ENCODE data around the gene CDK4.

Gene CDK4
- 14.9 to 199 (median 32.6) reads per million in 9 experiments for total RNA-seq

DNA sequence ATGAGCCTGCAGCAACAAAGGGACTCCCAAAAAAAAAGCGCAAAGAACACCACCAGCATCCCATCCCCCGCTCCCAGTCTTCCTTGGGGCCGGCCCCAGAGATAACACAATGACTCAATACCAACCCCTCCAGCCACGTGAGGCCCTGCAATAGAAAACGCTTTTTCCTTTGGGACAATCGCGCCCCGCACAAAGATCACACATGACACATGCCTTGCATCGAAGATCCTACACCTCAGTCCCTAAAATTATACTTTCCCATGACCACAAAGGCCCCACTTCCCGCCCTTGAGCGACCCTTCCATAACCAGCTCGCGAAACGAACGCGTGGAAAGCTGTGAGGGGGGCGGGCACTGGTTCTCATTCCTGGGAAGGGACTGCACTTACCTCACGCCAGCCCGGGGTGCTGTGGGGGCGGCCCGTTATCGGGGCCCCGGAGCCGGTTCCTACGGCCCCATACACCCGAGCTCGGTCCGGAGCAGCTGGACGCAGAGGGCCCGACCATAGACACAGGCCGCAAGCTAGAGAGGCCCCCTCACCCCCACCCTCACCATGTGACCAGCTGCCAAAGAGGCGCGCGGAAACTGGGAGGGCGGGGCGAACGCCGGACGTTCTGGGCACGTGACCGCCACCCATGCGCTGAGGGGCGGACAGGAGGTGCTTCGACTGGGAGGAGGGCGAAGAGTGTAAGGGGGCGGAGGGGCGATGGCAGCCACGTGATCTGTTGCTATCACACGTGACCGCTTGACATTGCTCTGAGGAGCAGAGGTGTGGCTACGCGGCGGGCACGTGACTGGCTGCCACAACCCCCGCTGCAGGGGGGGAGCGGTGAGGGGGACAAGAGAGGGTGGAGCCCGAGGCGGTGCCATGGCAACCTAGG, at the start of gene CDK4:
CDK4 (minus strand) TSS at position 523 of the 880 bp plus-strand sequence. CDS start 593 bp downstream, outside the sequence.
- Mint-ChIP-seq H3K4me1 (ENCODE audit: low read depth in 2 of 2) (peaks cover 36 to 55% of the 10 kb centered on the region in 2 donors), H3K27me3 (no peaks in the 10 kb centered on the region), H3K27ac (peak within 1 kb of the TSS; percentile 86 to 89), H3K9me3 (no peaks in the 10 kb centered on the region), H3K36me3 (ENCODE audit: insufficient read depth) (peaks cover 41% of the 10 kb centered on the region), H3K4me3 (peak within 1 kb of the TSS; percentile 84 to 96)
- peak; percentile 79 for ATAC-seq (replicated peaks)
- peak; percentile 98 to 99 (median 99) for DNase-seq

GRCh38 chr12:57800965-57801364, 48.9 kb upstream of the CDK4 start:
- ATAC-seq (replicated peaks) (no peak), DNase-seq (no peak)
- H3K4me3 Mint-ChIP-seq = no peak overlapping the region
- H3K27ac Mint-ChIP-seq = peak overlapping the region in 1 of 2 donors; percentile 23
- H3K27me3 Mint-ChIP-seq = no peaks in the 10 kb centered on the region
- H3K9me3 Mint-ChIP-seq = no peaks in the 10 kb centered on the region
- H3K4me1 Mint-ChIP-seq (ENCODE audit: low read depth in 2 of 2) = peaks cover 0 to 5% of the 10 kb centered on the region in 2 donors
- H3K36me3 Mint-ChIP-seq (ENCODE audit: insufficient read depth) = peaks cover 29% of the 10 kb centered on the region

GRCh38 chr12:57797933-57798332, 45.8 kb upstream of the CDK4 start:
- peak overlapping the region; percentile 12 to 46 for H3K27ac Mint-ChIP-seq
- H3K27me3 Mint-ChIP-seq = no peaks in the 10 kb centered on the region
- H3K4me1 Mint-ChIP-seq (ENCODE audit: low read depth in 2 of 2) = peaks cover 0 to 5% of the 10 kb centered on the region in 2 donors
- ATAC-seq (replicated peaks) = no peak
- no peaks in the 10 kb centered on the region for H3K9me3 Mint-ChIP-seq
- H3K4me3 Mint-ChIP-seq = no peak overlapping the region
- DNase-seq = no peak
- H3K36me3 Mint-ChIP-seq (ENCODE audit: insufficient read depth) = peaks cover 55% of the 10 kb centered on the region

DNA sequence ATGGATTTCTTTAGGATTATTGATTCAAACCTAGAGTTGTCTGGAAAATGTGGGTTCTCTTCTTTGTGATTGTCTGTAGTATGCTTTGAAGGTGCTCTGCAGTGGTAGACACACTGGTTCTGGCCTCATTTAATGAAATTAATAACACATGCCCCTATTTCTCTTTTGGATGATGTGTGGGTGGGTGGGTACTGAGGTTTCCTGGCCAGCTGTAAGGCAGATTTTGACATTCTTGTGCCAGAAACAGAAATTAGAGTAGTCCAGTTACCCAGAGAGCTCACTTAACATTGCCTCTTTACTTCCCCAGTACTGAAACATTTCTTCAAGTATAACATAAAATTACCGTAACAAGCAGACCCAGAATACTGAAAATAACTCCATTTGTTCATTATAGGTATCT, 44.9 kb upstream of the CDK4 start:
- peaks cover 0 to 5% of the 10 kb centered on the region in 2 donors for H3K4me1 Mint-ChIP-seq (ENCODE audit: low read depth in 2 of 2)
- no peaks in the 10 kb centered on the region for H3K27me3 Mint-ChIP-seq
- H3K9me3 Mint-ChIP-seq = no peaks in the 10 kb centered on the region
- DNase-seq = no peak
- H3K27ac Mint-ChIP-seq = peak overlapping the region in 1 of 2 donors; percentile 46
- no peak for ATAC-seq (replicated peaks)
- peaks cover 64% of the 10 kb centered on the region for H3K36me3 Mint-ChIP-seq (ENCODE audit: insufficient read depth)
- no peak overlapping the region for H3K4me3 Mint-ChIP-seq

GRCh38 chr12:57795354-57795753, 43.2 kb upstream of the CDK4 start:
- no peak overlapping the region for H3K4me3 Mint-ChIP-seq
- no peak for DNase-seq
- H3K9me3 Mint-ChIP-seq = no peaks in the 10 kb centered on the region
- peaks cover 77% of the 10 kb centered on the region for H3K36me3 Mint-ChIP-seq (ENCODE audit: insufficient read depth)
- no peak for ATAC-seq (replicated peaks)
- peaks cover 0 to 5% of the 10 kb centered on the region in 2 donors for H3K4me1 Mint-ChIP-seq (ENCODE audit: low read depth in 2 of 2)
- H3K27me3 Mint-ChIP-seq = no peaks in the 10 kb centered on the region
- H3K27ac Mint-ChIP-seq = no peak overlapping the region

DNA sequence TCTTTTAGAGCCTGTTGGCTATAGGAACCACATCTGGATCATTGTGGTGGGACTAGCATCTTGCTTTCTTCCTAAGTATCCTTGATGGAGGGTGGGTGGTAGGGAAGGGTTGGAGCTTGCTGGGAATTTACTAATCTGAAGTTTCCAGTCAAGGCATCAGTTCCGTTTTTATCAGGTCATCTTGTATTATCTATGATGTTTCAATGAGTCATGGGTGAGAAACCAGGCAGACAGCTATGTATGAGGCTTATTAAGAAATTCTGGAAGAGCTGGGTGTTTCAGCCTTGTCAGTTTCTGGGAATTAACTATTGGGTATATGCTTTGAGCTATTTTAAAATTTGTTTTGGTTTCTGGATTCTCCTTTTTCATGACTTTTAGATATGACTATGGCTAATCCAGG, 41.8 kb upstream of the CDK4 start:
- peak overlapping the region in 1 of 2 donors; percentile 54 for H3K27ac Mint-ChIP-seq
- ATAC-seq (replicated peaks) (no peak), DNase-seq (no peak)
- H3K9me3 Mint-ChIP-seq = no peaks in the 10 kb centered on the region
- H3K27me3 Mint-ChIP-seq = no peaks in the 10 kb centered on the region
- H3K36me3 Mint-ChIP-seq (ENCODE audit: insufficient read depth) = peaks cover 82% of the 10 kb centered on the region
- H3K4me1 Mint-ChIP-seq (ENCODE audit: low read depth in 2 of 2) = peaks cover 0 to 2% of the 10 kb centered on the region in 2 donors
- no peak overlapping the region for H3K4me3 Mint-ChIP-seq

DNA sequence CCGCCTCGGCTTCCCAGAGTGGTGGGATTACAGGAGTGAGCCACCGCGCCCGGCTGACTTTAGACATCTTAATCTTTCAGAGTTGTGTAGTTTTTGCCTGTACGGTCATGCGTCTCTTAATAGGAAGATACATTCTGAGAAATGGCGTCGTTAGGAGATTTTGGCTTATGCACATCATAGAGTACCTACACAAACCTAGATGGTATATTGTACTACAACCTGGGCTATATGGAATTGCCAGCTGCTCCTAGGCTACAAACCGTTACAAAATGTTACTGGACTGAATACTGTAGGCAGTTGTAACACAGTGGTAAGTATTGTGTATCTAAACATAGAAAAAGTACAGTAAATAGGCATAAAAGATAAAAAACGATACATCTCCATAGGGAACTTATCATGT, 31.8 kb upstream of the CDK4 start:
- H3K36me3 Mint-ChIP-seq (ENCODE audit: insufficient read depth) = peaks cover 55% of the 10 kb centered on the region
- peak overlapping the region; percentile 100 for H3K4me3 Mint-ChIP-seq
- no peak overlapping the region for H3K27ac Mint-ChIP-seq
- no peaks in the 10 kb centered on the region for H3K9me3 Mint-ChIP-seq
- peaks cover 34 to 38% of the 10 kb centered on the region in 2 donors for H3K4me1 Mint-ChIP-seq (ENCODE audit: low read depth in 2 of 2)
- ATAC-seq (replicated peaks) = no peak
- no peak for DNase-seq
- no peaks in the 10 kb centered on the region for H3K27me3 Mint-ChIP-seq

- Mint-ChIP-seq H3K4me1 (ENCODE audit: low read depth in 2 of 2) (peaks cover 32 to 36% of the 10 kb centered on the region in 2 donors), H3K27ac (peak overlapping the region in 1 of 2 donors; percentile 99), H3K36me3 (ENCODE audit: insufficient read depth) (peaks cover 51% of the 10 kb centered on the region), H3K27me3 (no peaks in the 10 kb centered on the region), H3K9me3 (no peaks in the 10 kb centered on the region), H3K4me3 (peak overlapping the region; percentile 100)
- no peak for ATAC-seq (replicated peaks)
- no peak for DNase-seq
Observed at GRCh38 chr12:57783466-57783801, 31.3 kb upstream of the CDK4 start.

- H3K4me1 Mint-ChIP-seq (ENCODE audit: low read depth in 2 of 2) = peaks cover 32 to 35% of the 10 kb centered on the region in 2 donors
Observed at GRCh38 chr12:57782608-57783465, 30.7 kb upstream of the CDK4 start, which contains the start of gene TSFM. Gene TSFM (plus strand): TSS chr12:57782787. CDS start chr12:57782802, 15 bp downstream.

GRCh38 chr12:57782243-57782607, 30.1 kb upstream of the CDK4 start:
- H3K9me3 Mint-ChIP-seq = no peaks in the 10 kb centered on the region
- H3K27me3 Mint-ChIP-seq = no peaks in the 10 kb centered on the region
- peak overlapping the region; percentile 99 for H3K27ac Mint-ChIP-seq
- H3K36me3 Mint-ChIP-seq (ENCODE audit: insufficient read depth) = peaks cover 39% of the 10 kb centered on the region
- ATAC-seq (replicated peaks) = no peak
- peak overlapping the region; percentile 100 for H3K4me3 Mint-ChIP-seq
- peaks cover 32 to 35% of the 10 kb centered on the region in 2 donors for H3K4me1 Mint-ChIP-seq (ENCODE audit: low read depth in 2 of 2)
- DNase-seq = no peak

More at GRCh38 chr12:57782608-57783465, 30.7 kb upstream of the CDK4 start, which contains the start of gene TSFM:
- Mint-ChIP-seq H3K27ac (peak within 1 kb of the TSS; percentile 99), H3K9me3 (no peaks in the 10 kb centered on the region), H3K36me3 (ENCODE audit: insufficient read depth) (peaks cover 45% of the 10 kb centered on the region), H3K4me3 (peak within 1 kb of the TSS; percentile 100), H3K27me3 (no peaks in the 10 kb centered on the region)
- peak; percentile 85 for ATAC-seq (replicated peaks)
- DNase-seq = peak; percentile 95 to 97 (median 96)

GRCh38 chr12:57781801-57782200, 29.7 kb upstream of the CDK4 start:
- DNase-seq (no peak), ATAC-seq (replicated peaks) (no peak)
- no peaks in the 10 kb centered on the region for H3K27me3 Mint-ChIP-seq
- peaks cover 37% of the 10 kb centered on the region for H3K36me3 Mint-ChIP-seq (ENCODE audit: insufficient read depth)
- H3K4me1 Mint-ChIP-seq (ENCODE audit: low read depth in 2 of 2) = peaks cover 32 to 35% of the 10 kb centered on the region in 2 donors
- H3K9me3 Mint-ChIP-seq = no peaks in the 10 kb centered on the region
- H3K27ac Mint-ChIP-seq = peak overlapping the region; percentile 99
- peak overlapping the region; percentile 15 to 100 for H3K4me3 Mint-ChIP-seq

DNA sequence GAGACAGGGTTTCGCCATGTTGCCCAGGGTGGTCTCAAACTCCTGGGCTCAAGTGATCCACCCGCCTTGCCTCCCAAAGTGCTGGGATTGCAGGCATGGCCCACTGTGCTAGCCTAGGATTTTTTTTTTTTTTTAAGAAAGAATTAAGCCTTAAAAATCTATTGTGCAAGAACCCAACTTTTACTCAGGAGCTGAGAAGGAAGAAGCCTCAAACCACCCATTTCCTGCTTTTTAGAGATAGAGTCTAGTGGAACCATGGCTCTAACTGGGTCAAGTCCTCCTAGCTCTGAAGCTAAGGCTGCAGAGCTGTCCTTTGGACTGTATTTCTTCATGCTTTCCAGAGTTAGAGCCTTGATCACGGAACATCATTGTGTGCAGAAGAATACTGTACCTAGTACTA, 29.1 kb upstream of the CDK4 start:
- Mint-ChIP-seq H3K27me3 (no peaks in the 10 kb centered on the region), H3K9me3 (no peaks in the 10 kb centered on the region), H3K4me3 (peak overlapping the region; percentile 15 to 100), H3K4me1 (ENCODE audit: low read depth in 2 of 2) (peaks cover 31 to 32% of the 10 kb centered on the region in 2 donors), H3K36me3 (ENCODE audit: insufficient read depth) (peaks cover 32% of the 10 kb centered on the region), H3K27ac (peak overlapping the region; percentile 99)
- no peak for DNase-seq
- ATAC-seq (replicated peaks) = peak; percentile 58

DNA sequence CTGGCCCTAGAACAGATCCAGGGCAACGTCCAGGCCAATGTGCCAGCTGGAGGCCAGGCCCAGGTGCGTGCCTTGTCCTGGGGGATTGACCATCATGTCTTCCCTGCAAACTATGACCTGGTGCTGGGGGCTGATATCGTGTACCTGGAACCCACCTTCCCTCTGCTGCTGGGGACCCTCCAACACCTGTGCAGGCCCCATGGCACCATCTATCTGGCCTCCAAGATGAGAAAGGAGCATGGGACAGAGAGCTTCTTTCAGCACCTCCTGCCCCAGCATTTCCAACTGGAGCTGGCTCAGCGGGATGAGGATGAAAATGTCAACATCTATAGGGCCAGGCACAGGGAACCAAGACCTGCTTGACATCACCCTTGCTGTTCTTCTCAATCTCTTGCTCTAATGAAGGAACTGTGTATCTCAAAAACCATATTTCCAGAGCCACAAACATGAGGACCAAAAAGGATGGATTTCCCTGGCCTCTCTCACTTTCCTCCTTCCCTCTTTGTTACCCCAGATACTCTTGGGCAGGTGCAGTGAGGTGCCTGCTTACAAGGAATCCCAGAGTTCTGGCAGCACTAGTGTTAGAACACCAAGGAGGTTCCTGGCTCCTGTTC, 28.3 kb upstream of the CDK4 start:
- no peaks in the 10 kb centered on the region for H3K27me3 Mint-ChIP-seq
- ATAC-seq (replicated peaks) (no peak), DNase-seq (no peak)
- H3K4me3 Mint-ChIP-seq = peak overlapping the region in 1 of 2 donors; percentile 100
- peaks cover 29 to 32% of the 10 kb centered on the region in 2 donors for H3K4me1 Mint-ChIP-seq (ENCODE audit: low read depth in 2 of 2)
- H3K36me3 Mint-ChIP-seq (ENCODE audit: insufficient read depth) = peaks cover 24% of the 10 kb centered on the region
- peak overlapping the region; percentile 99 for H3K27ac Mint-ChIP-seq
- no peaks in the 10 kb centered on the region for H3K9me3 Mint-ChIP-seq

All from effector memory CD8-positive, alpha-beta T cell (primary cell).